ENCODE measurements around the gene ABCC10.
"Not testable (repeated sequence)": the region's sequence is repeated elsewhere in the genome, so short reads cannot be mapped to it uniquely, and the experiment has no call there.

Gene ABCC10, protein sequence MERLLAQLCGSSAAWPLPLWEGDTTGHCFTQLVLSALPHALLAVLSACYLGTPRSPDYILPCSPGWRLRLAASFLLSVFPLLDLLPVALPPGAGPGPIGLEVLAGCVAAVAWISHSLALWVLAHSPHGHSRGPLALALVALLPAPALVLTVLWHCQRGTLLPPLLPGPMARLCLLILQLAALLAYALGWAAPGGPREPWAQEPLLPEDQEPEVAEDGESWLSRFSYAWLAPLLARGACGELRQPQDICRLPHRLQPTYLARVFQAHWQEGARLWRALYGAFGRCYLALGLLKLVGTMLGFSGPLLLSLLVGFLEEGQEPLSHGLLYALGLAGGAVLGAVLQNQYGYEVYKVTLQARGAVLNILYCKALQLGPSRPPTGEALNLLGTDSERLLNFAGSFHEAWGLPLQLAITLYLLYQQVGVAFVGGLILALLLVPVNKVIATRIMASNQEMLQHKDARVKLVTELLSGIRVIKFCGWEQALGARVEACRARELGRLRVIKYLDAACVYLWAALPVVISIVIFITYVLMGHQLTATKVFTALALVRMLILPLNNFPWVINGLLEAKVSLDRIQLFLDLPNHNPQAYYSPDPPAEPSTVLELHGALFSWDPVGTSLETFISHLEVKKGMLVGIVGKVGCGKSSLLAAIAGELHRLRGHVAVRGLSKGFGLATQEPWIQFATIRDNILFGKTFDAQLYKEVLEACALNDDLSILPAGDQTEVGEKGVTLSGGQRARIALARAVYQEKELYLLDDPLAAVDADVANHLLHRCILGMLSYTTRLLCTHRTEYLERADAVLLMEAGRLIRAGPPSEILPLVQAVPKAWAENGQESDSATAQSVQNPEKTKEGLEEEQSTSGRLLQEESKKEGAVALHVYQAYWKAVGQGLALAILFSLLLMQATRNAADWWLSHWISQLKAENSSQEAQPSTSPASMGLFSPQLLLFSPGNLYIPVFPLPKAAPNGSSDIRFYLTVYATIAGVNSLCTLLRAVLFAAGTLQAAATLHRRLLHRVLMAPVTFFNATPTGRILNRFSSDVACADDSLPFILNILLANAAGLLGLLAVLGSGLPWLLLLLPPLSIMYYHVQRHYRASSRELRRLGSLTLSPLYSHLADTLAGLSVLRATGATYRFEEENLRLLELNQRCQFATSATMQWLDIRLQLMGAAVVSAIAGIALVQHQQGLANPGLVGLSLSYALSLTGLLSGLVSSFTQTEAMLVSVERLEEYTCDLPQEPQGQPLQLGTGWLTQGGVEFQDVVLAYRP (N-terminal part only)

DNA sequence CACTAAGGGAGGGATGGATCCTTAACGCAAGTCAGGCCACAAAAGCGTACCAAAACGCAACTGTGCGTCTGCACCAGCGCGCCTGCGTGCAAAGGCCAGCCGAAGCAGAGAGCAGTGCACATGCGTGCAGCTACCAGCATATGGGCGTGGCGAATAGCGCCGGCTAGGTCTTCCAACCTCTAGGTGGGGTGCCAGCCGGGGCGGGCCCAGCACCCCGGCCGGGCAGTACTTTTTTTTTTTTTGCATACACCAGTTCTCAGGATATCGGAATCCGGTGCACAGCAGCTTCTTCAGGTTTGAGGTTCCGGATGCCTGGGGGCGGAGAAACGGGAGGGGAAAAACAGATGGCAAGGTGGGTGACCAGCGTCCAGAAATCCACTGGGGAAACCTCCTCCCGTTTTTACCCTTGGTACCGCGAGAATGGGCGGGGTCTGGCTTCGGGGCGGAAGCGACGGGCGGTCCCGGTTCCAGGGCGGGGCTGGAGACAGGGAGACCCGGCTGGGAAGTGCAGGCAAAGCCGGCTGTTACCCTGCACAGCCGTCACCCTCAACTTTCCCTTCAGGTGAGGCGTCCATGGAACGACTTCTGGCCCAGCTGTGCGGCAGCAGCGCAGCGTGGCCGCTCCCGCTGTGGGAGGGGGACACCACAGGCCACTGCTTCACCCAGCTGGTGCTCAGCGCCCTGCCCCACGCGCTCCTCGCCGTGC, at the start of gene ABCC10:
TSS of gene ABCC10 (plus strand) at position 136 of the 706 bp plus-strand sequence. CDS start at position 574, 438 bp downstream.
- peak; percentile 97 for DNase-seq (ENCODE audit: low read depth)

DNA sequence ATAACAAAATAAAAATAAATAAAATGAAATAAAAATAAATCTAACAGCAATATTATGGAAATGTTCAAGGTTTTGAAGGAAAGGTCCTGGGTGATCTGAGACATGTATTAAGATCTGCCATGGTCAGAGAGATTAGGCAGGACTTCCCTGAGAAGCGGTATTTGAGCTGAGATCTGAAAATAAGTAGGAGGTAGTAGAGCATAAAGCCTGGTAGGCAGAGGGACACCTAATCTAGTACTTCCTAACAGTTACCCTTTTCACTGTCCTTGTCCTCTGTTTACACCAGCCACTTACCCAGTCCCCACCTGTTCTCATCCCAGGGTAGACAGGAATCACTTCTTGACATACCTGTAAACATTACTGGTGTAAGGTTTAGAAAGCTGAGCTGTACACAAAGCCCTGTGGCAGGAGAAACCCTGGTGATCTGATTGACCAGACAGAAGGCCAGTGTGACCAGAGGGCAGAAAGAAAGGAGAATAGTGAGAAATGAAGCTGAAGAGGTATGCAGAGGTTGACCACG, 49.6 kb upstream of the ABCC10 start:
- DNase-seq (ENCODE audit: low read depth): no peak

DNA sequence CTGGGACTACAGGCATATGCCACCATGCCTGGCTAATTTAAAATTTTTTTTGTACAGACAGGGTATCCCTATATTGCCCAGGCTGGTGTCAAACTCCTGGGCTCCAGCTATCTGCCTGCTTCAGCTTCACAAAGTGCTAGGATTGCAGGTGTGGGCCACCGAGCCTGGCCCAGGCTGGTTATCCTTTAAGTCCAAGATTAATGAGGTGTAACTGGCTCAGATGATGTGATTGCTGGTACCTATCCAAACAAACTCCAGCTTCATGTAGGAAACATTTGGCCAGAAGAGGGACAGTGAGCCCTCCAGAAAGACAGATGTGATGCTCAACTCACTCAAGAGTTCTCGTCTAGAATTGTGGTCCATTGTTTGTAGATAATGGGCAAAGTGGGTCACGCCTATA, 48.7 kb upstream of the ABCC10 start:
- DNase-seq (ENCODE audit: low read depth): no peak

DNA sequence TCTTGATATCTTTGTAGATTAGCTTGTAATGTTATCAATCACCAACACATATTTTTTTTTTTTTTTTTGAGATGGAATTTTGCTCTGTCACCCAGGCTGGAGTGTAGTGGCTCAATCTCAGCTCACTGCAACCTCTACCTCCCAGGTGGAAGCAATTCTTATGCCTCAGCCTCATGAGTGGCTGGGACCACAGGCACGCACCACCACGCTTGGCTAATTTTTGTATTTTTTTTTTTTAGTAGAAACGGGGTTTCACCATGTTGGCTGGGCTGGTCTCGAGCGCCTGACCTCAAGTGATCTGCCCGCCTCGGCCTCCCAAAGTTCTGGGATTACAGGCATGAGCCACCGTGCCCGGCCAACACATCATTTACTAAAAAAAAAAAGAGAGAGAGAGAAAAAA, 46.5 kb upstream of the ABCC10 start:
- not testable (repeated sequence) for DNase-seq (ENCODE audit: low read depth)

DNA sequence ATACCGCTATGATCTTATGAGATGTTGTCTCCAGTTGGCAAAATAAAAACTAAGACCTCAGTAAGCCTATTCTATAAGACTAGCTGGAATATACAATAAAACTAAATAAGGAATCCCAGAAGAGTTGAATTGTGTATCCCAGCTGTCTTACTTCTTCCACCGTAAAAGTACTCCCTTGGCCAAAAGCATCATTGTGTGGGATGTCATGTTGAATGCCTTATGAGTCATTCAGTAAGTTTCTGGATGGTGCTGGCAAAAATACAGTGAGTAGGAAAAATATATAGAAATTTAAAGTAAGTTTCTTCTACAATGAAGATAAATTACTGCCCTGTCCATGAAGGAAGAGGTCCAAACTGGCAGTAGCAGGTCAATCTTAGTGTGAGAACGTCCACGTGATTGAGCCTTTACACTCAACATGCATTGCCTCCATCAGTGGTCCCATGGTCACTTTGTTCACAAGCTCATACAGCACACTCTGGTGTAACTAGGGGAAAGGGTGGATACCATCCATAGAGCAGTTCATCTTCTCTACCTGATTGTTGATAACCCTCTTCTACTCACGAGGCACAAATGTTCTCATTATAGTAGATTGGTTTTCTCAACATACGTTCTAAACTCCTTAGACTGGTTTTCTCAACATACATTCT, 44.2 kb upstream of the ABCC10 start:
- DNase-seq (ENCODE audit: low read depth): no peak

DNA sequence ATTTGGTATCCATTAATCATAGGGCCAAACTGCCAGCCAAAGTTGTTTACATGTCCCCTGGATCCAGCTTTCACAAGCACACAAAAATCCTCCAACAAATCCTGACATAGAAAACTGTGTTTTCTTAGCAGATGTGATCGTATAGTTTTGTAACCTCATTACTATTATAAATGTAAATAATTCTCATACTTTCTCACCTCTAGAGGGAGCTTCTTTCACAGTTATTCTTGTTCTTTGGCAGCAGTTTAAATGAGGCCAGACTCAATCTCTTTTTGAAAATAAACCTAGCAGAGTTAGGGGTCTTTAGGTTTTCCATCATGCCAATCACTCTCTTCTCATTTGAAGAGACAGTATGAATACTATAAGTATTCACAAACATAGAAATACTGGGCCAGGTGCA, 40.8 kb upstream of the ABCC10 start:
- no peak for DNase-seq (ENCODE audit: low read depth)

DNA sequence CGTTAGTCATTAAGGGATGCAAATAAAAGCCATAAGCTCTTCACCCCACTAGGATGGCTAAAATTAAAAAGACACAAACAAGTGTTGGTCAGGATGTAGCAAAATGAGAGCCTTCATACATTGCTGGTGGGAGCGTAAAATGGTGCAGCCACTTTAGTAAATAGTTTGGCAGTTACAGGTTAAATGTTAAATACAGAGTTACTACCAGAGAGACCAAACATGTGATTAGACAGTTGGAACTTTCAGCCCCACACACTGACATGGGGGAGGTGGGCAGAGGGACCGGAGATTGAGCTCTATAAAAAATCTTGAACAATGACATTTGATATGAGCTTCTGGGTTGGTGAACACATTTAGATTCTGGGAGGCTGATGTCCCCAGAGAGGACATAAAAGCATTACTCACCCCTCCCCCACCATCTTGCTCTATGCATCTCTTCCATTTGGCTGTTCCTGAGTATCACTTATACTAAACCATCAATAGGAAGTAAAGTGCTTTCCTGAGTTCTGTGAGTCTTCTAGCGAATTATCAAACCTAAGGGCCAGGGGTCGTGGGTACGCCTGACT, 37.5 kb upstream of the ABCC10 start:
- DNase-seq (ENCODE audit: low read depth): no peak

DNA sequence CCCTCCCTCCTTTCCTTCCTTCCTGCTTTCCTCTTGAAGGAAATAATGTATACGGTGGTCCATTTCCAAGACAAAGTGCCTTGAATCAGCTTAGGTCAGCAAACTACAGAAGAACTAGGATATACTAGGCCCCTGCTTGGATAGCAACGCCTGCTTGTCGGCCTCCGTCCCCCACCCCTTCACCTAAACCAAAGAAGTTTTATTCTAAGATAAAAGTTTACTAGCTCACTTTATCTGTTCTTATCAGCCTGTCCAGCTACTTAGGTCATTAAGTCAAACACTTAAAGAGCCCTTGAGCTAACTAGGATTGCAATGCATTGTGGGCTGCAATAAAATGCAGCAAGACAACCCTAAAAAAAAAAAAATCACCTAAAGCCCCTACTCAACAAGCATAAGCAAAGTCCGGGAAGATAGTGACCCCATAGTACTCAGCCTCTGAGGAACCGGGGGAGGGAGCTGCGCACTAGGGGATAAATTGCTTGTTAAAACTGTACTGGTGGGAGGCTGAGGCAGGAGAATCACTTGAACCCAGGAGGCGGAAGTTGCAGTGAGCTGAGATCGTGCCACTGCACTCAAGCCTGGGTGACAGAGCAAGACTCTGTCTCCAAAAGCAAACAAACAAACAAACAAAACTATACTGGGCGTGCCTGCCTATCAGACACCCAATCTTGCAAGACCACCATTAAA, 36.4 kb upstream of the ABCC10 start:
- DNase-seq (ENCODE audit: low read depth): not testable (repeated sequence)

DNA sequence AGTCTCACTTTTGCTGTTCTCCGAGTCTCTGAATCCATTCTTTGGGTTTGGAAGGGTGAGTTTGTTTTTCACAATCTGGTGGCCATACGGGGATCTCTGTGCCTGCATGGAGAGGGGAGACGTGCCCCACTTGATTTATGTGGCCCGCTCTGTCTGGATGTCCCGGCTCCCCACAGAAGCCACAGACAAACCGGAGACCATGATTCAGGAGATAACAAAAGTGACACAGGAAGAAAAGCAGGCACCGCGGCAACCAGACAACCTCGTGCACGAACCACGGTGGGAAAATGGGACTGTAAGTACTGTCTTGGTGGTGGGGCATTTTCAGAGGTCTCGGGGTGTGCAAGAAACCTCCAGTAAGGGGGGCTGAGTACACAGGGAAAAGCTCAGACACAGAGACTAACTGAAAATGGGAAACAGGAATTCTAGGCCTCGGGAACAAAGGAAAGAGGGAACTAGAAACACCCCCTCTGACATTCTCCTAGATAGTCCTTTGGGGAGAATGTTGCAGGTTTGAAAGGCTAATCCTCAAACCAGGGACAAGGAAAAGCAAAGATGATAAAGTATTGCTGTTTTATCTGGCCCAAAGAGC, 35.8 kb upstream of the ABCC10 start:
- no peak for DNase-seq (ENCODE audit: low read depth)

DNA sequence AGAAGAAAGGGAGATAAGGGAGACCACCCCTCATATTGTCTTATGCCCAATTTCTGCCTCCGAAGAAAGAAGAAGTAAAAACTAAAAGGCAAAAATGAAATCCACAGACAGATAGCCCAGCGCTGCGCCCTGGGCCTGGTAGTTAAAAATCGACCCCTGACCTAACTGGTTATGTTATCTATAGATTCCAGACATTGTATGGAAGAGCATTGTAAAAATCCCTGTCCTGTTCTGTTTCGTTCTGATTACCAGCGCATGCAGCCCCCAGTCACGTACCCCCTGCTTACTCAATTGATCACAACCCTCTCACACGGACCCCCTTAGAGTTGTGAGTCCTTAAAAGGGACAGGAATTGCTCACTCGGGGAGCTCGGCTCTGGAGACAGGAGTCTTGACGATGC, 34.2 kb upstream of the ABCC10 start:
- DNase-seq (ENCODE audit: low read depth): not testable (repeated sequence)

DNA sequence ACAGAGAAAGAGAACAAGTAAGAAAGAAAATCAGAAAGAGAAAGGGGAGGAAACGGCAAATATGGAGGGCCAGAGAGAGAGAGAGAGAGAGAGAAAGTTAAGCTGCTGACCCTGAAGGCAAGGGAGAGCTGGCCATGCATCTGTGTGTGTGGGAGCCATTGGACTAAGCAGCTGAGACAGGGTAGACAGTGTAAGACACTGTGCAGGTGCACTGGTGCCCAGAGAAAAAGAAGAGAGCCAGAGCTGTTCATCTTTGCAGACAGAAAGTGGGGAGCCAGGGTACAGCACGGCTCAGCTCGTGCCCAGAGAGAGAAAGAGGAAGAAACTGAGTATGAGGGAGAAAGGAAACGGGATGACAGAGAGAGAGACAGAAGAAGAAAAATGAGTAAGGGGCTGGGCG, 33.7 kb upstream of the ABCC10 start:
- no peak for DNase-seq (ENCODE audit: low read depth)

DNA sequence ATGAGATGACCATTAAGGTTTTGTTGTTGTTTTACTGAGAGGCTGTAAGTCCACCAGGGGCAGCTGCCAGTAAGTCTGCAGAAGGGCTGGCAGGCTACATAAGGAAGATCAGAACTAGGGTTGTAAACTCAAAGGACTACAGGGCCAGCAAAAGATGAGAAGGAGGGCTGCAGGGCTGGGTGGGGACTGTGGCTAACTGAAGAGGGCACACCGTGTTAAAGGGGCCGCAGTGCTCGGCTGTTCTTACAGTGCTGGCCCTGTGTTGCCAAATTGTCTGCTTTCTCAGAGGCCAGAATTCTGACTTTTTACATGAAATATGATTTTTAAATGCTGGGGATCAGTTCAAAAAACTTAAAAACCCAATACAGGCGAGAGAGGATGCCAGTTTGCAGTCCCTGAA, 32.4 kb upstream of the ABCC10 start:
- DNase-seq (ENCODE audit: low read depth): no peak

DNA sequence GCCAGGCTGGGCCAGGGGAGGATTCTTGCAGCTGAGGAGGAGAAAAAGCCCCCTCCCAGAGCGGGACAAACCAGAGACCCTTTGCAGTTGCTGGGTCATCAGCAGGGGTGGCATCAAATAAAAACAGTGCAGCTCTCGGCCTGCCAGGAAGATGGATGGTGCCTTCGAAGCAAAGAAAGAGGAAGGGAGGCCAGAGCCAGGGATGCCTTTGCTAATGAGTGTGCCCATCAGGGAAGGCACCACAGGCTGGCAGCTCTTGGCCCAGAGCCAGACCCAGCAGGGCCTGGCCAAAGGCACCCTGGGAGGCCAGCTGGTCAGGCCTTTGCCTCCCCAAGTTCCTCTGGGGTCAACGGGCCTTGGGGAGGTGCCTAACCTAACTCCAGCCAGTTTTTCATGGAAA, 31.6 kb upstream of the ABCC10 start:
- no peak for DNase-seq (ENCODE audit: low read depth)

DNA sequence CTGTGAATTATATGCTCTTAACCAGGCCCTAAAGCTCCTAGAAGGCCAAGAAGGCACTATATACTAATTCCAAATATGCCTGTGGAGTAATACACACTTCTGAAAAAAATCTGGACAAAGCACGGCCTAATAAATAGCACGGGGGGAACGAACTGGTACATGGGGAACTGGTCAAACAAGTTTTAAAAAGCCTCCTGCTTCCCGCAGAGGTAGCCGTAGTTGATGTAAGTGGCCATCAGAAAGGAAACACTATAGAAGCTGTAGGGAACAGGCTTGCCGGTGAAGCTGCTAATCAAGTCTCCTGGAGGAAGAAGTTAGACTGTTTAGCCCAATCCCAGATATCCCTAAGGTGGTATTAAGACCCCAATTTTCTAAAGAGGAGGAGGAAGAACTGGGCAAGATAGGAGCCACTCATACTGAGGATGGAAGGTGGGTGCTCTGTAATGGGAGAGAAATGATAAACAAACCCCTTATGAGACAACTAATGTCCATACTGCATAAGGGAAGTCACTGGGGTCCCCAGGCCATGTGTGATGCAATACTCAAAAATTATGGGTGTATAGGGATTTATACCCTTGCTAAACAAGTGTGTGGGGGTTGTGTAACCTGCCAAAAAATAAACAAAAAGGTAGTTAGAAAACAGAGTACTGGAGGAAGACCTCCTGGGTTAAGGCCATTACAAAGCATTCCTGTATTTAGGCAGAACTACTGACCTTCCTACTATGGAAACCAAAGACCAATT, 30.8 kb upstream of the ABCC10 start:
- no peak for DNase-seq (ENCODE audit: low read depth)

DNA sequence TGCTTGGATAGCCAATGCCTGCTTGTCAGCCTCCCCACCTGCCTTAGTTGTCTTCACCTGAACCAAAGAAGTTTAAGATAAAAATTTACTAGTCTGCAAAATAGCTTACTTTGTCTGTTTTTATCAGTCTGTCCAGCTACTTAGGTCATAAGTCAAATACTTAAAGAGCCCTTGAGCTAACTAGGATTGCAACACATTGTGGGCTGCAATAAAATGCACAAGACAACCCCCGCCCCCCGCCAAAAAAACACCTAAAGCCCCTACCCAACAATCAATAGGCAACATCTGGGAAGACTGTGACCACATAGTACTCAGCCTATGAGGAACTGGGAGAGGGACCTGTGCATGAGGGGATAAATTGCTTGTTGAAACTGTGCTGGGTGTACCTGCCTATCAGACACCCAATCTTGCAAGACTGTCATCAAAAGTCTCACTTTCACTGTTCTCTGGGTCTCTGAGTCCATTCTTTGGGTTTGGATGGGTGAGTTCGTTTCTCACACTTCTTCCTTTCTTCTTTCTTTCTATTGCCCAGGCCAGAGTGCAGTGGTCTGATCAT, 27.3 kb upstream of the ABCC10 start:
- DNase-seq (ENCODE audit: low read depth): no peak

DNA sequence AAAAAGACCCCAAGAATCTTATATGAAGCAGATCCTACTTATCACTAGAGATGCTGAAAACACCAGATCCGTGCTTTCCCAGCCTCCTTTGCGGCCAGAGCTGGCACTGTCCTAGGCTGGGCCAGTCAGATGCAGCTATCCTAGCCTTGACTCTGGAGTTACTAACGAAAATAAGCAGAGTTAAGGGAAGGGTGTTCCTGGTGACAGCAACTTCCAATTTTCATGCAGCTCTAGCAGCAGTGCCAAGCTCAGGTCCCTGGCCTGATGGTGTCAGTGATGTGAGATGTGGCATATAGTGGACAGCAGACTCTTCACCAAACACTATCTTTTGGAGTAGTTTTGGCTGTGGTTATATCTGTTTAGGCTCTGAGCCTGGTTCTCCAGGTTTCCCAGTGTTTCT, 25.6 kb upstream of the ABCC10 start:
- no peak for DNase-seq (ENCODE audit: low read depth)

DNA sequence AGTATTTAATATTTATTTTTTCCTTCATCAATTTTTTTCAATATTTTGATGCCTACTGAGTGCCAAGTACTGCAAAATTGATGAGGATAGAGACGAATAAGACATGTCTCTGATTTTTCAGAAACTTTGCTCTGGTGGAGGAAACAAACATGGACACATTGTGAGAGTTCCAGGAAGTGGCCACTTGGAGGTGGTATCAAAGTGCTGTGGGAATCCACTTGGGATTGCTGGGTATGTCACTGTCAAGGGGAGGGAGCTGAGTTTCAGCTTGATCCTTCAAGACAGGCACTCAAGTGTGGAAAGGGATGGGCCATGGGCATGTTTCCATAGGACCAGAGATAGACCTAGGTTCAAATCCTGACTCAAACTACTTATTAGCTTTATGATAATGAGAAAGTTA, 24.5 kb upstream of the ABCC10 start:
- no peak for DNase-seq (ENCODE audit: low read depth)

DNA sequence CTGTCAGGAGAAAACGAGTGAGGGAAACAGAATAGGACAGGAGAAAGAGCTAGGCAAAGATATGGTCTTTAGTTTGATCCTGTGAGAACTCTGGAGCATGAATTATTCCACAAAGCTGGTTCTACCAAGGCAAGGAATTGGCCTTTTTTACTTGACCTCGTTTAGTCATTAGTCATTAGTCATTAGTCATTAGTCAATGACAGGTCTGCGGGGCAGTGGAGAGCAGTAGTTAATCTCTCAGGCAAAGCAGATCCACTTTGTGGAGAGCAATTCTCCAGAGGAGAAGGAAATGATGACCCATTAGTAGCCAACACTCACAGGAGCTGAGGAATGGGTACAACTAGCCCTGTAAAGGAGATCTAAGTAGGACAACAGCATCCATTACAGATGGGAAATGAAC, 22.0 kb upstream of the ABCC10 start:
- DNase-seq (ENCODE audit: low read depth): no peak

DNA sequence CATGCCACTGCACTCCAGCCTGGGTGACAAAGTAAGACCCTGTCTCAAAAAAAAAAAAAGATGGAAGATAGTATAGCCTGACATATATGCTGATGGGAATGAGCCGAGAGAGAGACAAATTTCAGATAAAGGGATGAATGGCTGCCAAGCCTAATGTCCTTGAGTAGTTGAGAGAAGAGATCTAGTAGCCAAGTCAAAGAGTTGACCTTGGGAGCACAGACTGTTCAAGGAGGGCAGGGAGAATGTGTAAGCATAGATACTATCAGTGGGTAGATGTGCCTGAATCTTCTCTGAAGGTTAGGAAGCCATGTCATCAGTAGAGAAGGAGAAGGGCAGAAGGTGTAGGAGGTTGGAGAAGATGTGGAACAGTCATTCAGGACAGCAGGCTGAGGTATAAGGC, 20.0 kb upstream of the ABCC10 start:
- no peak for DNase-seq (ENCODE audit: low read depth)

All from fibroblast of gingiva (primary cell).